Measurements from ENCODE around the gene EIF4E2. TPM values are rescaled to one million over a fixed set of nuclear protein-coding genes. Genes with fewer than 3 reads are reported as not detected.

EIF4E2 gene
- total RNA-seq, 4 donors from 2014 or later: 50.7 to 59.6 (median 54.4) TPM

DNA sequence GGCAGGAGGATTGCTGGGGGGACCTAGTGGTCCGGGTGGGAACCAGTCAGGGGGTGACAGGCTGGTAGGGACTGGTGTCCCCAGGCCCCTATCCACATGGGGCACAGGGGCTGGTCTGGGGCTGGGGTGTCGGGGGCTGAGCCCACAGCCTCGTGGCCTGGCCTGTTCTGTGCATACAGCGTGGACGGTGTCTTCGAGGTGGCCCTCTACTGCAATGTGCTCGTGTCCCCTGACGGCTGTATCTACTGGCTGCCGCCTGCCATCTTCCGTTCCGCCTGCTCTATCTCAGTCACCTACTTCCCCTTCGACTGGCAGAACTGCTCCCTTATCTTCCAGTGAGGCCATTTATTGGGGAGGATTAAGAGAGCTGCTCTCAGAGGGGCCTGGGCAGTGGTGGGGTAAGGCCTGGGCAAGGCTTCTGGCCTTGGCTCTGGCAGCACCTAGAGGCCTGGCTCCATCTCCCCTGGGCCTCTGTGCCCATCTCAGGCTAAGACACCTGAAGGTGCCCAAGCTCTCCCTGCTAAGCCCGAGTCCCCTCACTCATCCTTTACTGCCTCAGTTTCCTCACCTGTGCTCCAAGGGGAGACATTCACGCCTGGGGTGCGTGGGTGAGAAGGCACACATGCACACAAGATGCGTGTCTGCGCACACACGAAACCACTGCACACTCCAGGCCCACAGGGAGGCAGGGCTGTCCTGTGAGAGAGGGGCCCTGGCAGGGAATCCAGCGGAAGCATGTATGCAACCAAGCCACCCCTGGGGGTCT lies 9.1 kb upstream of the EIF4E2 start:
- TF ChIP-seq, protein P1, sequence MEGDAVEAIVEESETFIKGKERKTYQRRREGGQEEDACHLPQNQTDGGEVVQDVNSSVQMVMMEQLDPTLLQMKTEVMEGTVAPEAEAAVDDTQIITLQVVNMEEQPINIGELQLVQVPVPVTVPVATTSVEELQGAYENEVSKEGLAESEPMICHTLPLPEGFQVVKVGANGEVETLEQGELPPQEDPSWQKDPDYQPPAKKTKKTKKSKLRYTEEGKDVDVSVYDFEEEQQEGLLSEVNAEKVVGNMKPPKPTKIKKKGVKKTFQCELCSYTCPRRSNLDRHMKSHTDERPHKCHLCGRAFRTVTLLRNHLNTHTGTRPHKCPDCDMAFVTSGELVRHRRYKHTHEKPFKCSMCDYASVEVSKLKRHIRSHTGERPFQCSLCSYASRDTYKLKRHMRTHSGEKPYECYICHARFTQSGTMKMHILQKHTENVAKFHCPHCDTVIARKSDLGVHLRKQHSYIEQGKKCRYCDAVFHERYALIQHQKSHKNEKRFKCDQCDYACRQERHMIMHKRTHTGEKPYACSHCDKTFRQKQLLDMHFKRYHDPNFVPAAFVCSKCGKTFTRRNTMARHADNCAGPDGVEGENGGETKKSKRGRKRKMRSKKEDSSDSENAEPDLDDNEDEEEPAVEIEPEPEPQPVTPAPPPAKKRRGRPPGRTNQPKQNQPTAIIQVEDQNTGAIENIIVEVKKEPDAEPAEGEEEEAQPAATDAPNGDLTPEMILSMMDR (IDR thresholded peaks at IDR 0.05): no peak
- TF ChIP-seq POLR2A (IDR thresholded peaks at IDR 0.05): no peak
- no peak overlapping the region for H3K27ac ChIP-seq
- WGBS, 2 donors: 78 to 81% methylated on average over 13 to 18 of the region's 19 CpGs
- no peak for DNase-seq
- intact Hi-C loops (cut with DNase I): no loop called here
- no peak overlapping the region for H3K4me3 ChIP-seq (replicated peaks in 1 of 3)
- no peaks in the 10 kb centered on the region for H3K36me3 ChIP-seq
- no peaks in the 10 kb centered on the region for H3K4me1 ChIP-seq
- H3K9me3 ChIP-seq: no peaks in the 10 kb centered on the region
- no peaks in the 10 kb centered on the region for H3K27me3 ChIP-seq

DNA sequence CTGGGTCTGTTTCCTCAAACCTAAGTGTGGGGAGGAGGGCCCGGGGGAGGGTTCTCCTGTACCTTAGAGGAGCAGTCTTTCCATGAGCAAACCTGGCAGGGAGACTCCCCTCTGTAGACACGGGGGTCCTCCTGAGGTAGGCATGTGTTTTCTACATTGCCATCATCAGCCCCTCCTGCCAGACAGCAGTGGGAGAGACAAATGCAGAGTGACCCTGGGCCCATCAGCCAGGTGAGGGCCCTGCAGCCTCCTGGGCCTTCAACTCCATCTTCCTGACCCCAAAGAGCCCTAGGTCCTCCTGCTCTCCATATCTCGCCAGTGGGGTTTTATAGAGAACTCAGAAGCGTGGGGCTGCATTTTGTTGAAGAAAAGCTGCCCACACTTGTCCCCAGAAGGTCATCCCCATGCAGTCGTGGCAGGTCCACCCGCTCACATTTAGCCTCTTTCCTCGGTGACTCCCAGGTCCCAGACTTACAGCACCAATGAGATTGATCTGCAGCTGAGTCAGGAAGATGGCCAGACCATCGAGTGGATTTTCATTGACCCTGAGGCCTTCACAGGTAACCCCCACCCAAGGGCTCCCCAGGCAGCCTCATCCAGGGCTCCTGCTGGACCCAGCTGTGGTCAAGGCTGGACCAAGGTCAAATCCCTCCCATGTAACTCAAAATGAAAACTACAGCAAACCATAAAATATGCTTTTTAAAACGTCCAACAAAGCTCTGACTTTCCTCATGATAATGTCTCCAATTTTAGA lies 8.4 kb upstream of the EIF4E2 start:
- 72 to 81% methylated on average over 8 of the region's 9 CpGs for WGBS, 2 donors
- no peaks in the 10 kb centered on the region for H3K27me3 ChIP-seq
- H3K27ac ChIP-seq: no peak overlapping the region
- no peaks in the 10 kb centered on the region for H3K9me3 ChIP-seq
- no peak for DNase-seq
- H3K36me3 ChIP-seq: no peaks in the 10 kb centered on the region
- H3K4me3 ChIP-seq (replicated peaks in 1 of 3): no peak overlapping the region
- TF ChIP-seq, protein P1 (IDR thresholded peaks at IDR 0.05): no peak
- TF ChIP-seq POLR2A (IDR thresholded peaks at IDR 0.05): no peak
- H3K4me1 ChIP-seq: no peaks in the 10 kb centered on the region
- intact Hi-C loops (cut with DNase I): no loop called here

DNA sequence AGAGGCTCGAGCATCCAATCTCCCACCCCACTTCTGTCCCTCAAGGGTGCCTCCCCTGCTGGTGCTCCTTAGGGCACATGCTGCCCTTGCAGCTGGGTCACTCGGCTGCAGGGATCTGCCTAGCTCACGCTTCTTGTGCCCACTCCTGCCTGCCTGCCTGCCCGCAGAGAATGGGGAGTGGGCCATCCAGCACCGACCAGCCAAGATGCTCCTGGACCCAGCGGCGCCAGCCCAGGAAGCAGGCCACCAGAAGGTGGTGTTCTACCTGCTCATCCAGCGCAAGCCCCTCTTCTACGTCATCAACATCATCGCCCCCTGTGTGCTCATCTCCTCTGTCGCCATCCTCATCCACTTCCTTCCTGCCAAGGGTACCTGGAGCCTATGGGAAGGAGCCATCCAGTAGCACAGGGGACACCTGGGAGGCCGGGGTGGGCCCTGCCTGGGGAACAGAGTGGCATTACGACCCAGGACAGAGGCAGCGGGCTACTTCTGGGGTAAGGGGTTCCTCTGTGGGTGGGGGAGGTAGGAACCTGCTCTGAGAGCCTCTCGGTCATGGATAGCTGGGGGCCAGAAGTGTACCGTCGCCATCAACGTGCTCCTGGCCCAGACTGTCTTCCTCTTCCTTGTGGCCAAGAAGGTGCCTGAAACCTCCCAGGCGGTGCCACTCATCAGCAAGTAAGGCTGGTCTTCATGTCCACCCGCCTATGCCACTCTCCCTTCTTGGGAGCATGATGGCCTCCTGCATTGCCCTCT lies 7.6 kb upstream of the EIF4E2 start:
- 86 to 91% methylated on average over 15 to 17 of the region's 20 CpGs for WGBS, 2 donors

DNA sequence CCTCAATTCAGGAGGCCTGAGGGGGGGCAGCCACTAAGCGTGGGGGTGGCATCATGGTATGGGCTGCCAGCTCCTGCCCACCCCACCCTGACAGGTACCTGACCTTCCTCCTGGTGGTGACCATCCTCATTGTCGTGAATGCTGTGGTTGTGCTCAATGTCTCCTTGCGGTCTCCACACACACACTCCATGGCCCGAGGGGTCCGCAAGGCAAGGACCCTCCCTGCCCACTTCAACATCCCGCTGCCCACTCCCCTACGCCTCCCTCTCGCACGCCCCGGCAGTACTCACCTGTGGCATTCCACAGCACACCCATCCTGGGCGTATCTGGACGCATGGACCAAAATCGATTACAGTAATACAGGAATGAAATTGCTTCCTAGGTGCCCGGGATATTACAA lies 7.0 kb upstream of the EIF4E2 start:
- Histone ChIP-seq H3K9me3 (no peaks in the 10 kb centered on the region), H3K4me1 (no peaks in the 10 kb centered on the region), H3K36me3 (no peaks in the 10 kb centered on the region), H3K27me3 (no peaks in the 10 kb centered on the region), H3K27ac (no peak overlapping the region), H3K4me3 (replicated peaks in 1 of 3) (no peak overlapping the region)
- WGBS, 2 donors: 93 to 97% methylated on average over 13 to 14 of the region's 14 CpGs
- intact Hi-C loops (cut with DNase I): no loop called here
- TF ChIP-seq, protein P1 (IDR thresholded peaks at IDR 0.05): no peak
- no peak for DNase-seq

More for the DNA sequence above, 7.6 kb upstream of the EIF4E2 start:
- no peak for DNase-seq
- TF ChIP-seq, protein P1 (IDR thresholded peaks at IDR 0.05): no peak
- TF ChIP-seq POLR2A (IDR thresholded peaks at IDR 0.05): no peak
- Histone ChIP-seq H3K9me3 (no peaks in the 10 kb centered on the region), H3K4me3 (replicated peaks in 1 of 3) (no peak overlapping the region), H3K4me1 (no peaks in the 10 kb centered on the region), H3K36me3 (no peaks in the 10 kb centered on the region), H3K27ac (no peak overlapping the region), H3K27me3 (no peaks in the 10 kb centered on the region)
- intact Hi-C loops (cut with DNase I): no loop called here

Data from thyroid gland (tissue), 4 donors.